Hepatocyte (in vitro differentiated cells): ENCODE data around the gene CHSY1.

Experiments
- CTCF ChIP-seq: fragments of 200-600 bp; sonication (generic); IDR thresholded peaks from 2 replicates; pipeline ENCODE4 v1.5.1; 2016; ENCODE audit warnings: antibody characterized with exemption, mild to moderate bottlenecking; ENCODE audit not compliant: poor library complexity
- EZH2 ChIP-seq: fragments of 200-600 bp; sonication (generic); IDR thresholded peaks from 2 replicates; pipeline ENCODE4 v1.6.1; 2016; ENCODE audit warnings: antibody characterized with exemption, mild to moderate bottlenecking, borderline replicate concordance
- EZH2phosphoT487 ChIP-seq: fragments of 200-600 bp; sonication (generic); IDR thresholded peaks from one replicate; pipeline ENCODE4 v1.6.1; 2018; ENCODE audit warnings: antibody characterized with exemption, mild to moderate bottlenecking, low read depth, moderate library complexity; ENCODE audit not compliant: unreplicated experiment, severe bottlenecking

DNA sequence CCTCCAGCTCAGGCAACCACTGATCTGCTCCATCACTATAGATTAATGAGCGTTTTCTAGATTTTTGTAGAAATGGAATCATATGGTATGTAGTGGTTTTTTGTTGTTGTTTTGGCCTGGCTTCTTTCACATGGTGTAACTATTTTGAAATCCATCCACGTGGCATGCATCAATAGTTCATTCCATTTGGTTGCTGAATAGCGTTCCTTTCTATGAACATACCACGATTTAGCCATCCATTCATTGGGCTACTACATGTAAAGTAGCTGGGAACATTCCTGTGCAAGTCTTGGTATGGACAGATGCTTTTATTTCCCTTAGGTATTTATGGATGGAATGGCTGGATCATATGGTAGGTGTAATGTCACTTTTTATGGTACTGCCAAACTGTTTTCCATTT lies 10.7 kb upstream of the CHSY1 start:
- TF ChIP-seq CTCF (no peak), EZH2phosphoT487 (no peak), EZH2 (no peak)
